HG02642 (cell line): ENCODE measurements around the gene NFASC.

Experiments
- ATAC-seq: cut with Tn5 transposase; IDR thresholded peaks from one replicate; pipeline ENCODE4 v1.9.1; 2021; ENCODE audit warnings: mild to moderate bottlenecking; ENCODE audit not compliant: unreplicated experiment, poor library complexity

NFASC gene

DNA sequence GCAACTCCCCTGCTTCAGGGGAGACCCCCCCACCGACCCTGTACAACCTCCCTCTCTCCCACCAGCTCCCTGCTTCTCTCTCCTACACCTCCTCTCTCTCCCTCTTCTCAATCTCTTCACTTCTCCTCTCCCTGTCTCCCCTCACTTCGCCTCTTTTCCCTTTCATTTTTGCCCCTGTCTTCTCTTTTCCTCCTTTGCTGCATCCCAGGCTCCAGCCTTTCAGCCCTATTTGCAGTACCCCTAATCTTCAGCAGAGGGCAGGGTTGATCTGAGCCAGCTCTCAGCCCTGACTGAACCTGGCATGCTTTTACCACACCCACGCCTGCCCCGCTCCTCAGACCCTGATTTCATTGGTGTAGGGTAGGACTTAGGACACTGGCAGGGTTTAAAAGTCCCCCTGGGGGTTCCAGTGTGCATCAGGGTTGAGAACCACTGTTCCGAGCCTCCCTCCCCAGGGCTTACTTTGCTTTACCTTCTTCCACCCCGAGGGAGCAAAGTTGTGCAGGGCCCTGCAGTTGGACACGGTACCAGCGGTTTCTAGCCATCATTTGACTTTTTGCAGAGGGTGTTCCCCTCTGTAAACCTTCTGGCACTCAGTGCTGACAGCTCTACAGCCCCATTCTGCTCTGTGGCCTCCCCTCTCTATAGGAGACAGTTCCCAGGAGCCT, 105.0 kb downstream of the NFASC start:
- no peak for ATAC-seq

DNA sequence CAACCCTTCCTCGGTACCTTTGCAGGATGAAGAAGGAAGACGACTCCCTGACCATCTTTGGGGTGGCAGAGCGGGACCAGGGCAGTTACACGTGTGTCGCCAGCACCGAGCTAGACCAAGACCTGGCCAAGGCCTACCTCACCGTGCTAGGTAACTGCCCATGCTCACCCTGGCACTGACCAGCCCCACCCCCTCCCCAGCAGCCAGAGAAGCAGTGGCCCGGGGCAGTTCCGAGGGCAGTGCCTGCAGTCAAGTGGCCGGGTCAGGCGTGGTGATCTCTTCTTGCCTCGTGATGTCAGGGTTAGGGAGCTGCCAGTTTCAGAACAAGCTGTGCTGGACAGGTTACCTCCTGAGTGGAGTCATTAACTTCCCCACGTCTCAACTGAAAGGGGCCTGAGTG, 106.0 kb downstream of the NFASC start:
- no peak for ATAC-seq

DNA sequence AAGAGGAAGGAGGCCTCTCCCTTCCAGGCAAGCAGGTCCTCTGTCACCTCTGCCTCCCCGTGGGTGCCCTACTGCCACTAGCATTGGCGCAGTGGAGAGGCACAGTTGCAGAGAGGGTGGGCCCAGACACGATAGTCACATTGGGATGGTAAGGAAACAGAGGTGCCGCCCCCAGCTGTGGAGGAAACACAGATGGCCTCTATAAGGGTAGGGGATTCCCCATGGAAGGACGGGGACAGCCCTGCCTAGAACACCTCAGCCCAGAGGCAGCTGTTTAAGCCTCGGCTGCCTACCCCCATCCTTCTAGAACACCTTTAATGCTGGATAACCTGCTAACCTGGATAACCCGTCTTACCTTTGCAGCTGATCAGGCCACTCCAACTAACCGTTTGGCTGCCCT, 106.7 kb downstream of the NFASC start:
- no peak for ATAC-seq

DNA sequence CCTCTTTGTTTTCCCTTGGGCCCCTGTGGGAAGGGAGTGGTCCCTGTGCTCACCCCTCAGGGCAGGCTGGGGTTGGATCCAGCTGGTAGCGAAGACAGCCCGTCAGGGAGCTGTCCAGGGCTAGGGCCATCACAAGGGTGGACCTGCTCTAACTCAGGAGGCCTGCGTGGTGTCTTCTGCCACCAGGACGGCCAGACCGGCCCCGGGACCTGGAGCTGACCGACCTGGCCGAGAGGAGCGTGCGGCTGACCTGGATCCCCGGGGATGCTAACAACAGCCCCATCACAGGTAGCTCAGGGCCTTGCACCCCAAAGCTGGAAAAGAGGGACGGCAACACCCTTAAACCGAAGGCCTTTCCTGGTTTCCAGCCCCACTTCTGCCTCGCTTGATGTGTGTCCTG, 108.1 kb downstream of the NFASC start:
- no peak for ATAC-seq

DNA sequence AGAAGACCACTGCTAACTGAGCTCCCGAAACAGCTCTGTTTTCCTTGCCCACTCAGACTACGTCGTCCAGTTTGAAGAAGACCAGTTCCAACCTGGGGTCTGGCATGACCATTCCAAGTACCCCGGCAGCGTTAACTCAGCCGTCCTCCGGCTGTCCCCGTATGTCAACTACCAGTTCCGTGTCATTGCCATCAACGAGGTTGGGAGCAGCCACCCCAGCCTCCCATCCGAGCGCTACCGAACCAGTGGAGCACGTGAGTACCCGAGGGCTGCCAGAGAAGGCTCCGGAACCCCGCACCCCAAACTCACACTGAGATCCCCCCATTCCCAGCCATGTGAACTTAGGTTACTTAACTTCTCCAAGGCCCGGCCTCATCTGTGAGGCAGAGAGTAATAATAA, 108.6 kb downstream of the NFASC start:
- ATAC-seq: no peak

DNA sequence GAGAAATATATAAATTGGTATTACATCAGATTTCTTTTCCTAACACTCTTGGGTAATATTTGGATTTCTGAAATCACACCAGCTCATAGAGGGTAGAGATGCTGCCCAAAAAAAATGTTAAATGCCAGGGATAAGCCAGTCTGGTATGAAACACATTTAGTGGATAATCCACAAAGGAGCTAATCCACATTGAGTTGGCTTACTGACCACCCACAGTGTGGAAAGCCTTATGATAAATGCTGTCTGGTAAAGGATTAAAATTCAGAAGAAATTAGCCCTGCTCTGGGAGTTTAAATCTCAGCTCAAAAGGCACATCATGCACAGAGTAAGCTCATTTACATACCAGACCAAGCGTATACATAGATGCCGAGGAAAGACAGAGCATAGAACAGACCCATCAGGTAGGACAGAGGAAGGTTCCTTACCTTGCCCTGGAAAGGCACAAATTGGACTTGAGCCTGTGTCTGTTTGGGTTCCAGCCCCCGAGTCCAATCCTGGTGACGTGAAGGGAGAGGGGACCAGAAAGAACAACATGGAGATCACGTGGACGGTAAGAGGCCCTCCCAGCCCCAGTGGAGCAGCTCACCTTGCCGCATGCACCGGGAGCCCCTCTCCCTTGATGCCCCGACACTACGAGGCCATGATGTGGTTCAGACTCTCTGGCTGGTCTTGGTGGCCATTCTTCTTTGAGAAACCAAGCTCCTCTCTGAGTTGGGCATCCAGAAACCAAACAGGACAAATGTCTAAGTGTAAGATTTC, 109.4 kb downstream of the NFASC start:
- ATAC-seq: no peak

DNA sequence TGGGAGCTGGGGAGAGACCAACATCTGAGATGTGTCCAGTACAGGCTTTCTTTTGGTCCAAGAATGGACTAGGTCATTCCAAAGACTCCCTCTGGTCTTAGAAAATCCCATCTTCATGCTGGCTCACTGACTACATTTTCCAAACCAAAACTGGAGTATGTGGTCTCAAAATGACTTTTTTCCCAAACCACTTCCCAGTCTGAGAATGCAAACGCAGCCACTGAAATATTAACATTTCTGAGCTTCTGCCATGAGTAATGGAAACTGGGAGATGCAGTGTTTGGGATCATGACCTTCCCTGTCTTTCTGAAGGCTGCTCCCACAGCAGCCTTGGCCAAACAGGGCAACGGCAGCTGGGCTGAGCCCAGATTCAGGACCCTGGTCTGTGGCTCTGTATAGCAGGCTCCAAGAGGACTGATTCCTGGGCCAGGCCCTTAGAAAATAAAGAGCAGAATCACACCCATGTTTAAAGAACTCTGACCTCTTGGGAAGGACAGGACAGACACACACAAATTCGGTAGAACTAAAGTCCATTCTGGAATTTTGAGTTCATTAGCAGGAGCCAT, 110.3 kb downstream of the NFASC start:
- ATAC-seq: no peak

DNA sequence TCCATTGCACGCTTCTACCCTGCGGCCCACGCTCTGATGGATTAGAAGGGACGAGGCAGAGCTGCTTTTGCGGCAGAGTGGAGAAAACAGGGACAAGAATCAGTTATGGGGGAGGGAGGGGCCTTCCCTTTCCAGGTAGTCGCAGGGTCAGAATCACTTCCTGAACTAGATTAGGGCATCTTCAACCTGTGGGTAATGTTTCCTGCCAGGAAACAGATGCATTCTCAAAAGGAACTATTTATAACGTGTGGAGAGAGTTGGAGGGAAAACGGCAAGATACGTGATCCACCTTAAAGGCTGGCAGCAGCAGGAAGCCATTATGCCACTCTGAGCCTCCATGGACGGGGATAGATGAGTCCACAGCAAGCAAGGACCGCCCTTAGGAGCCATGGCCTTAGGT, 112.5 kb downstream of the NFASC start:
- no peak for ATAC-seq

DNA sequence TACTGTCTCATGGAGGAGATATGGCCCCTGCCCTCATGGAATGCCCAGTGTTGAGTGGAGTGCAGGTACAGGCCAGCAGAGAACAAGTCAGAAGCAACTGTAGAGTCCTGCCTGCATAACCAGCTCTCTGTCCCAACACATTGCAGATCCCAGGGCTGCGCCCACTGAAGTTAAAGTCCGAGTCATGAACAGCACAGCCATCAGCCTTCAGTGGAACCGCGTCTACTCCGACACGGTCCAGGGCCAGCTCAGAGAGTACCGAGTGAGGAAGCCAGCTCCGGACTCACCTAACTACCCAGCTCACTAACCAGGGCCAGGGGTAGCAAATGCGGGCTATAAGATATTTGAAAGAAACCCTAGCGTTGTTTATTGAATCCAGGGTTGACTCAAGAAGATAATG, 113.2 kb downstream of the NFASC start:
- no peak for ATAC-seq

DNA sequence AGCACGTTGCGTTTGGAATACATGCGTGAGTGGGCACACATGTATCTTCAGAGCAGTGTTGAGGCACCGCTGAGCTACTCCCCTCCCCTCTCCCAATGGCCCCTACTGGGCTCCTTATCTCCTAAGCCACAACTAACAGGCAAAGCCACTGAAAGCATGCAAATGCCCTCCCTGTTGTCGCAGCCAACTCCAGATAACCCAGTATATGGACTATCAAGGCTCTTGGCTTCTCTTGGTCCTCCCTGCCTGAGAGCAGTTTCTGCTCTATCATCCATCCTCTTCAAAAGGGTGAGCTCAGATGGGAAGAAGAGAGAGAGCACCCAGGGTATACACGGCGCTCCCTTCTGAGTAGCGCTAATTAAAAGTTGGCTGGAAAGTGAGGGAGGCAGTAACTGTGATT, 113.8 kb downstream of the NFASC start:
- ATAC-seq: no peak

DNA sequence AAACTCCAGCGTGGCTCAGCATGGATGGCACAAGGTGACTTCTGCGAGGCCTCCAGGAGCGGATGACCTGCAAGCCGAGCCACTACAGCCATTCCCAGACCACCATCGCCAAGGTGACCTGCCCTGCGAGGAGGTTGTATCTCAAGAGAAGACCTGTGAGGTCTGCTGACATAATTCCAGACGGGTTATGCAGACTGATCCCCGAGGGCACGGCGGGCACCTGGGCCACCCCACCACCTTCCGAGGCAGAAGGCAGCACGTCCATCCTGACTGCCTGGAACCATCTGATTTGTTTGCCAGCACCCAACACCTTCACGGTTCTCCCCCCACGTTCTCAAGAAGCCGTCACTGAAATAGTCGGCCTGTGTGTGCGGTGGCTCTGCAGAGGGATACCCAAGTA, 115.5 kb downstream of the NFASC start:
- ATAC-seq: no peak

DNA sequence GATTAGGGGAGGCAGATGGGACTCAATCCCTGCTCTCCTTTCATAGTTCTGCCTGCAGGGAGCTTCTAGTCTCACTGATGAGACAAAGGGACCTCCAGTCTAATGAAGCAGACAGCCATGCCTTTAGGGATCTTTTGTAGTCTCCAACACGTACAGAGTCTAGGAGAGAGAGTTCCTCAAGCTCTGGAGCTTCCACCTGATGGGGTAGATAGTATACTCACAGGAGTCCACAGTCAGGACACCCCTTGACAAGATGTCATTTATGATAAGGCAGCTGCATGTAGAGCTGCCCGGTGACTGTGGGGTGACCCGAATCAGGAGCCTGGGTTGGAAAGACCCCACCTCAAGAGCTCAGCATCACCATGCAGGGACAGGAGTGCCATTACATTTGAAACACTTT, 117.0 kb downstream of the NFASC start:
- ATAC-seq: no peak

DNA sequence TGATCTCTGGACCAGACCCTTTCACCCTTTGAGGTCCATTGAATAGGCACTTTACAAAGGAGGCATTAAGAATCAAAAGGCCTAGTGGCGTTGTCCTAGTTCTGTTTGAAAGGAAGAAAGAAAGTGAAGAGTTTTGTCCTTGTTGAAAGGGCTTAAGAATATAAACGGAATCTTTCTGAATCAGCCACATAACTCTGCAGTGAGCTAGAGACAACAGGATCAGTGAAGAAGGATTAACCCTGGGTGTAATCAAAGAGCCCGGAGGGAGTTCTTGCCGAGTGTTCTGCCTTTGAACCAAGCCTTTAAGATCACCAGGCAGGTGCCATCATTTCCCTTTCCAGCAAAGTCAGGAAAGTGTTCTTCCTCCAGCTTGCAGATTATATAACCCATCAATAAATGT, 117.5 kb downstream of the NFASC start:
- ATAC-seq: no peak

DNA sequence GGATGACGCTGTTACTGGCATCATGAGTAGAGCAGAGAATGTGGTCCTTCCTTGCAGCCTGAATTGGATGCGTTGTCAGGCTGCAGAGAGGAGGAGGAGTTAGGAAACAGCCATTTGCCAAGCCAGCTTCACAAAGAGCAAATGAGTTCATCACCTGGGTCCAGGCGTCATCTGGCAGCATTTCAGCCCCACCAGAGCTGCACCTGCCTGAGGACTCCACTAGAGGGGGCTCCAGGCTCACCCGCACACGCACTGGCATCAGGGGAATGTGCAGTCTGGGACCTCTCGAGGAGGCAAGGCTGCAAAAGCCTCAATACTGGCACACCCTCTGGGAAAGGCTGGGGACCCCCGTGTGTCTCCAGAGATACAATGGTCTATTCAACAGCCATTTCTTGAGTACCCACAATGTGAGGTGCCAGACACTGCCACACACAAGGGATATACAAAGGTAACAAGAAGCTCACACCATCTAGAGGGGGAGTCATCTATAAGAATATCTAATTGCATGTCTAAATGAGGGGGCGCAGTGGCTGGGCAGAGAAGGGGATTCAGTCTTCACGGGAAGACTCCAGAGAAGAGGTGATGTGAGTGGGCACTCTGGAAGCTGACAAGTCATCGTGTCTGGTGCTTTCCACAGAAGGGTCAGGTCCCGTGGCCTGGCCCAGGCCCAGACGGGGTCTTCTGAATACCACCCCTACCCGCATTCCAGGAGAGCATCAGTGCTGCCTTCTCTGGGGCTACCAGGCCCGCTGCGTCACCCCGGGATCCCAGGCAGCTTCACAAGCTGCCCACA, 118.8 kb downstream of the NFASC start:
- ATAC-seq: no peak

DNA sequence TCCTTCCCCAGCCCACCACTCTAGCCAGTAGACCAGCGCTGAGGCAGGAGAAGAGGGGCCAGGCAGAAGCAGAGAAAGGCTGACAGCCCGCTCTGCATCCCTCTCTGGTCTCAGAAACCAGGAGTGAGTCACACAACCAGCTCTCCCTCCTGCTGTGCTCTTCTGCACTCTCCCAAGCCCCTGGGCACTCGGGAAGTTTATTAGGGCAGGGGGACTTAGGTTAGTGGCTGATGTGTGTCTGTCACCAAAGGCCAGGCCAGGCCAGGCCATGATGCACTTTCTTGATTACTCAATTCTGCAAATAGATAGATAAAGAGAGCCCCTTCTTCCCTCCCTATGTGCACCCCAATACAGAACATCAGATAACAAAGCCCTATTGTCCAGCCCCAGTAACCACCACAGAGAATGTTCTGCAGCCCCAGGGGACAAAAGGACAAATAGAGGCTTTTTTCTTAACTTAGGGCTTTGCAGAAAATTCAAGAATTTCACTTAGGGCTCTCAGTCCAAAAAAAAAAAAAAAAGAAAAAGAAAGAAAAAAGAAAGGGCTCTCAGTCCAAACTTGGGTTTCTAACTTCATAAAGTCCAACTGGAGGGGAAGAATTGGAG, 119.5 kb downstream of the NFASC start:
- no peak for ATAC-seq

DNA sequence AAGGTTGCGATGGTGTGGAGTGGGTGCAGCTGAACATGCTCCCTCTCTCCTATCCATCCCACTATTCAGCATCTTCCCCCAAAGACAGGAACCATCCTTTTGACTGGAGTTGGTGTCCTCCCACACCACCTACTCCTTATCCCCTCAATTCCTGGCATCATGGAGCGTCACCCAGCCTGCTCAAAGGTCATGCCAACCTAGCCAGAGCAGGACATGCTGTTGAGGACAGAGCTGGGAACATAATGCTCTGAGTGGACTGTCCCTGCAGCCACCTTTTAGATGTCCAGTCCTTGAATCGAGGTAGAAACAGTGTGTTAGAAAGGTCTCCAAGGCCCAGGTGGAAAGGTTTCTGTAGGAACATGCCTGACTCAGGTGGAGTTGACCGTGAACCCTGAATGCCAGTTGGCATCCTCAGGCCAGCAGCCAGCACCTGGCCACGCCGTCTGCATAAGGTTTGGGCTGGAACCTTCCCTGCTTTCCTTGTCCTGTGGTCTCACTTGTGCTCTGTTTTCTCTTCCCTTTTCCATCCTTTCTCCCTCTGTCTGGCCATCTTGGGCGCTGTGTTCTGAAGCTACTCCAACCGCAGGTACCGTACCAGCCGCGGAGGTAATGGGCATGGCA, 120.2 kb downstream of the NFASC start:
- no peak for ATAC-seq

DNA sequence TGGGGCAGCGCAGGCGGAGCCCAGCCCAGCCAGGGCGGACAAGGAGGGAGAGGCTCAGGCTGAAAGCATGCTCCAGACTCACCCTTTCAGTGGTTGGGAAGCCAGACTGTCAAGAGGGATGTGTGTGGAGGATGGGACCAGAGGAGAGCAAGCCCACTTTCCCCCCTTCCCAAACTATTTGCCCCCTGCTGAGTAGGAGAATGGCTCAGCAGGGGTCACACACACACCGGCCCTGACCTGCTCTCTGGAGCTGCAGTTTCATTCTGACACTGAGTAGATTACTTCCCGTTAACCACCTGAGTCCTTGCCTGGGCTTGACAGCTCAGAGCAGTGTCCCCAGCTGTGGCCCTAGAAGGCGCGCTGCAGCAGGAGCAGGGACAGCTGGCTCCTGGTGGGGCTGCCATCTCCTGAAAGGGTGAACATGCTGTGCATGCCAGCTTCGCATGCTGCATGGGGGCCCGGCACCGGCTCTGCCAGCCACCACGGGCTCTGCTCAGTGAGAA, 120.7 kb downstream of the NFASC start:
- no peak for ATAC-seq

DNA sequence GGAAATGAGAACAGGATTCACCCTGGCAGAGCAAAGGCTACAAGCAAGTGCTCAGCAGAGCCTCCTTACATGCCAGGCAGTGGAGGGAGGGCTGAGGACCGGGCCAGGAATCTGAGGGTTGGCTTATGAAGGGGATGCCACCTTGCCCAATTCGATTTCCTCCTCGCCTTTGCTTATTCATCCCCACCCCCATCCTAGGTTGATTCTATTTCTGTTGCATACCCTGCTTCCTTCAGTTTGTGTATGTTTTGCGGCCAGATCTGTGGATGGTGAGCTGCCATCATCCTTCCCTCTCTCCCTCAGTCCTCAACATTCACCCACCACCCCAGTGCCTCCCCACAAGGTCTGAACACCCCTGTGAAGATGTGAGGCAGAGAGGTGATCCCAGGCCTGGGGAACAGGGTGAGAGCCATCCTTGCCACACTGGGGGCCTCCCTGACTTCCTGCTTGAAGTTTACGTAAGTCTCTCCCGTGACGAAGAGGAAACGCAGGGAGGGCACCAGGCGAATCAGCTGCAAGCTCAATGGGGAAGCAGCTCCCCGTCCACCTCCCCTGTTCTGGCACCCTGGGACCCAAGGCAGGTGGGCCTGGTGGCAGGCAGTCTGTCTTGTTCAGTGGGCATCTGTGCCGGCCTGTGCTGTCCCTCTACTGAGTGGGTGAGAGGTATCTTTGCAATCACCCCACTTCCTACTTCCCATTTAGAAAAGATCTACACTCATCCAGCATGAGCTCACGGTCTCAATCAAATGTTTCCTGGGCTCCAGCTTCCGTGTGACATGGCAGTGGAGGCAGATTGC, 121.7 kb downstream of the NFASC start:
- no peak for ATAC-seq

DNA sequence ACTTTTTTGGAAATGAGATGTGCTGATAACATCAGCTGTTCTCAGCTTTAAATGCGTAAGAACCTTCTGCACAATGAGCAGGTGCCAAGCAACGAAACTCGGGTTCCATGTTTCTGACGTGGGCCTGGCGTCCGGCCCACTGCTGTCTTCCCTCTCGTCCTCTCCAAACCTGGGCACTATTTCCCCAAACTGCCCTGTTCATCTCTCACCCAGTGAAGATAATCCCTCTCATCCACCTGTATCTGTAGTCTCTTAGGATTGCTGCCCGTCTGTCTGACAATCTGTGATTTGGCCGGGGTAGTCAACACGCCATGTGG, 122.3 kb downstream of the NFASC start:
- no peak for ATAC-seq
